Fibroblast of peridontal ligament (primary cell): ENCODE measurements around the gene OSBP2.
"Not testable (repeated sequence)": the region's sequence is repeated elsewhere in the genome, so short reads cannot be mapped to it uniquely, and the experiment has no call there.

Source experiments
- DNase-seq: peaks from one replicate; pipeline ENCODE4 v3.0.0-alpha.2; 2010; ENCODE audit errors: extremely low read depth

Gene OSBP2

GRCh38 chr22:30717952-30718351 is 23.3 kb downstream of the OSBP2 start:
- no peak for DNase-seq

DNA sequence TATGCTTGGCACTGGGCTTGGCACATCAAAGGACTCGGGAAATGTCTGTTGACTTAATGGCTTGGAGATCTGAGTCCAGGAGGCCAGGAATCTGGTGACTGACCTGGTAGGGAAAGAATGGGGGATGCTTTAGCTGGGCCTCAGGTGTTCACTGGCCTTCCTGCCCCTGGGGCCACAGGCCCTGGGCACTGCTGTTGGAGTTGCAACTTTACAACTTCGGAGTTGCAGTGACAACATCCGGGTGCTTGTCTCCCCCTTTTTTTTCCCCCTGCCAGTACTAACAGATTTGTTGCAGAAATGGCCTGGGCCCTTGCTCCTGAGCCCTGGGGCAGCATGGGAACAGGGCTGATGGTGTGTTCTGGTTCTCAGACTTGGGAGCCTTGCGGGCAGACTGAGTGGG is 23.8 kb downstream of the OSBP2 start:
- DNase-seq, result no peak

DNA sequence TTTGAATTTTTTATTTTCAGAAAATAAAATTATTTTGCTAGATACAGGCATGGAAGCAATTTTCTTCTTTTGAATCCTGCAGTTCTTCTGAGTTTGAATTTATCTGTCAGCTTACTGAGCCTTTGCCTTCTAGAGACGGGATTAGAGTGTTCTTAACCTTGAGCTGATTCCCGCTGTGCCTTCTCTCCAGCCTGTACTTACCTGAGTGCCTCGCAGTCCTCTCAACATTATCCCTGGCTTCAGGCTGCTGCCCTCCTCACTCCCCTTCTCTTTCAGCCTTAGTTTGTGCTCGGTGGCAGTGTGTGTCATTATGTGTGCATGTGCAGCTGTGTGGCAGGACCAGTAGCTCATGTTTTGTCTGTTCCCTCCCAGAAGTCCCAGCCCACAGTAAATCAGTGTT is 24.3 kb downstream of the OSBP2 start:
- DNase-seq, result no peak

GRCh38 chr22:30720263-30720837 is 25.7 kb downstream of the OSBP2 start:
- DNase-seq, result no peak

- no peak for DNase-seq
Measured at GRCh38 chr22:30721741-30722140, 27.1 kb downstream of the OSBP2 start.

DNA sequence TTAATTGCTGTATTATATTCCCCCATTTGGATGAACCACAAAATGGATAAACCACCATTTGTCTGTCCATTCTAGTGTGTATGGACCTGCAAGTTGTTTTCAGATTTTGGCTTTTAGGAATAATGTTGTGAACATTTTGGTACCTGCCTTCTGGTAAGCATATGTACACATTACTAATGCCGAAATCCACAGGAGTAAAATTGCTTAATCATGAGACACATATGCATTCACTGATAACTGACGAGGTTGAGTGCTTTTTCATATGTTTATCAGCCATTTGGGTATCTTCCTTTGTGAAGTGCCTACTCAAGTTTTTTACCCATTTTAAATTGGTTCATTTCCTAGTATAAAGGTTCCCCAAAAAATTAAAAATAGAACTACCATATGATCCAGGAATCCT is 34.2 kb downstream of the OSBP2 start:
- DNase-seq, result no peak

DNA sequence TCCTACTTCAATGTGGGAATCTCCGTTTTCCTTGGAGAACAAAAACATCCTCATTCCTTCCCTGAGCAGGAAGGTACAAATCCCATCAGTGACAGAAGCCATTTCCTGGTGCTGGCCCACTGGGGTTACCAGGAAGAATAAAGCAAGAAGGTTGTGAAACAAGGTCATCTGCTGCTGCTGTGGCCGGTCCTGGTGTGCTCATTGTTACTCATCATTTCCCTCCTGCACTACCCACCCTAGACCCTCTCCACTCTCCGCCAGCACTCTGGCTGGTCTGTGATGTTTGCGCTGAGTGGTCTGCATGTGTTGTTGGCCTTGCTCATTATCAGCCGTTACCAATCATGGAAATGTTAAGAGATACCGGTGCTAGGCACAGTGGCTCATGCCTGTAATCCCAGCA is 37.0 kb downstream of the OSBP2 start:
- no peak for DNase-seq

GRCh38 chr22:30732426-30732825 is 37.8 kb downstream of the OSBP2 start:
- DNase-seq, result no peak

GRCh38 chr22:30733181-30733631 is 38.5 kb downstream of the OSBP2 start:
- peak; percentile 37 for DNase-seq

GRCh38 chr22:30740007-30740406 is 45.3 kb downstream of the OSBP2 start:
- not testable (repeated sequence) for DNase-seq

DNA sequence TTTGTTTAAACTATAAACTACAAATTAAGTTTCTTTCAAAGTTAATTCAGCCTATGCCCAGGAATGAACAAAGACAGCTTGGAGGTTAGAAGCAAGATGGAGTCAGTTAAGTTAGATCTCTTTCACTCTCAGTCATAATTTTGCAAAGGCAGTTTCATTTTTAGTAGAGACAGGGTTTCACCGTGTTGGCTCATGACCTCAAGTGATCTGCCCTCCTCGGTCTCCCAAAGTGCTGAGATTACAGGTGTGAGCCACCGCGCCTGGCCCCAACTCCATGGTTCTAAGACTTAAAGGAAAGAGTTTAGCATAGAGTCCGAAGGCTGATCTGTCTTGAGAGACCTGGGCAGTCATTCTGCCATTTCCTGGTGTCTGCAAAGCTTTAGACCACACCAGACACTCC is 45.8 kb downstream of the OSBP2 start:
- not testable (repeated sequence) for DNase-seq

- DNase-seq, result no peak
Measured at GRCh38 chr22:30742291-30743256, 47.9 kb downstream of the OSBP2 start.

DNA sequence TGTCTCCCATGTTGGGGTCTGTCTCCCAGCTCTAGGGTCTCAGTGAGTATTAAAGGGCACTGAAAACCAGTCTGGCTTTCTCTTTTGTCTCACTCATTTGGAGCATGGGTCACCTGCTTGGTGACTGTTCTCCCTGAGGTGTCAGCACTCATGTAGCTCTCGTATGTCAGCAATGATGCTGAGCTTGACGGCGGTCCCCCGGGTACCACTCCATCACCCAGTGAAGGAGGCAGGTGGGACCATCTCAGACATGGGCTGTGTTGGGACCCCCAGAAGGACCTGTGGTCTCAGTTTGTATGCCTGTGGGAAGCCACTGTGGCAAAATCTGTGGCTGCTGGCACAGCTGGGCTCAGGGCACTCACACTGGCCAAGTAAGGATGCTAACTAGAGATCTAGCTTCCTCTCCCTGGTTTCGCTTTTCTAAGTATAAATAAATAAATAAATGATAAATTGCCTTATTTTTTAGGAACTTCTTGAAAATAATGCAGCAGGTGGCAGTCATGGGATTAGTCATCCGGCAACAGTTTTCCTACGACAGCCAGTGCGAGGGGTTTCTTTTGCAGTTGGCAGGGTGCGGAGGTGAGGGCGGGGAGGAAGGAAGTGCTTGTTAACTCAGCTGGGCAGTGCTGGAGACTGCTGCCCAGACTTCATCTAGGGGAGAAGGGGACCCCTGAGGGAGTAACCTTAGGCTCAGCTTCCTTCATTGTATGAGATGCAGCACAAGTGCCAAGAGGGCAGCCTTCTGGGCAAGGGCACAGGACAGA is 48.8 kb downstream of the OSBP2 start:
- DNase-seq, result no peak

DNA sequence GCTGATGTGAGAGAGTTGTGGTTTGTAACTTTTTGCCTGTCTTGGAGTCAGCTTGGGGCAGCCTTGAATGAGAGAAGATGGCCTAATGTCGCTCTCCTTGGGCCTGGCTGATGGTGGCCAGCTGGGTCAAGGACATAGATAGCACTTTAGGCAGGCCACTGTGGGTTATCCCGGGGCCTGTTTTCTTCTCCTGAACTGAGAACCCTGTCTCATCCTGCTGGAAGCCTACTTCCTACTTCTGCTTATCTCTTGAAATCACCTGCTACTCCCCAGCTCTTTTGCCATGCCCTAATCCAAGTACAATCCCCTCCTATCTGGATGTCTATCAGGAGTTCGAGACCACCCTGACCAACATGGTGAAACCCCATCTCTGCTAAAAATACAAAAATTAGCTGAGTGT is 49.5 kb downstream of the OSBP2 start:
- DNase-seq, result no peak

DNA sequence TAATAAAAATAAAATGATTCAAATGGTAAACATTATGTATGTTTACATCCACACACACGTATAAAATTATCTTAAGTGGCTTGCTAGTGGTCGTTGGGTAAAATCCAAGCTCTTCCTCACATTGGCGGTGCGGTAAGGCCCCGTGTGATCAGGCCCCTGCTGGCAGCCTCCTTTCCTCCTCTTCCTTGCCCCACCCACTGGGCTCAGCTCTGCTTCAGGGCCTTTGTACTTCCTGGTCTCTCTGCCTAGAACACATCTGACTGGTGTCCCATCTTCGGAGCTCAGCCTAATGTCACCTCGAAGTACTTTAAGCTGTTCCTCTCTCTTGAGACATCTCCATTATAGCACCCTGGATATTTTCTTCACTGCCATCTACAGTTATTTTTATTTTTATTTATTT is 52.8 kb downstream of the OSBP2 start:
- no peak for DNase-seq

GRCh38 chr22:30749272-30749671 is 54.6 kb downstream of the OSBP2 start:
- DNase-seq, result no peak

DNA sequence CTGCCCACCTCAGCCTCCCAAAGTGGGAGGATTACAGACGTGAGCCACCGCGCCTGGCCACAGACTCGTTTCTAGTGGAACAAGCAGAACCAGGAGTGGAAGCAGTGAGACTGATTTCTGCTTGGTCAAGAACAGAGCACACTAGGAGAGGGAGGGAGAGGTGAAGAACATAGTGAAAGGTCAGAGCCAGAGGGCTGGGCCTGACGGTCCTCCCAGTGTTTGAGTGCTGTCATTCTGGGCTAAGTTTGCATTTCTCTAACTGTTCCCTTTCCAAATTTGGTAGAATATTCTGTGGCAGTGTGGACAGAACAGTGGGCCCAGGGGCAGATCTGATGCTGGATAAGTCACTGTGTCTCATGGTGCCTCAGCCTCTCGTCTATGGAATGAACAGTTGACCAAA is 55.2 kb downstream of the OSBP2 start:
- no peak for DNase-seq

DNA sequence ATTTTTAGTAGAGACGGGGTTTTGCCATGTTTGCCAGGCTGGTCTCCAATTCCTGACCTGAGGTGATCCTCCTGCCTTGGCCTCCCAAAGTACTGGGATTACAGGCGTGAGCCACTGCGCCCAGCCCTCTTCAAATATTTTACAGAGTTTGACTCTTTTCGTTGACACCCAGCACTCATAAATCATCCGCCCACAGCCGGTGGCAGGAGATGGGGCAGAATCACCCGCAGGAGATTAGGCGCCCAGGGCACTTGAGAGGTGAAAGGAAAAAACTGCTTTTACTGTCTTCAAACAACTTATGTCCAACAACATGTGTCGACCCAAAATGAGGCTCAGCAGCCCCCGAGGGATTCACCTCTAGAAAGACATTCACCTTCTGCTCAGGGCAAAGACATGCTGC is 56.9 kb downstream of the OSBP2 start:
- DNase-seq, result no peak

GRCh38 chr22:30752771-30753170 is 58.1 kb downstream of the OSBP2 start:
- no peak for DNase-seq

DNA sequence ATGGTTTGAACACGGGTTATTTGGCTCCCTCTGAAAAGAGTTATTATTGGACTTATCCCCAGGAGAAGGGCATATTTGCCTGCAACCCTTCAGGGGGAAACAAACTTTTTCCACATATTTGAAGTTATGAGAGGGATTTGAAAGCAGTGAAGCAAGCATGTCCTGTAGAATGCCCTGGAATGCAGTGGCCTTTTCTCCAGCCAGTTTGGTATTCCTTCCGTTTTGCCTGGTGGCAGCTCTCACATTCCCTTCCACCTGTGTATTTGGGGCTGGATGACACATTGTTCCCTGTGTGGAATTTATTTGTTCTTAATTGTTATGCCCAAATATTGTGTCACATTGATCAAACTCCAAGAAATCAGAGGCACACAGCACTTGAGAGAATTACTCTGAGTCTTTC is 59.0 kb downstream of the OSBP2 start:
- DNase-seq, result no peak

DNA sequence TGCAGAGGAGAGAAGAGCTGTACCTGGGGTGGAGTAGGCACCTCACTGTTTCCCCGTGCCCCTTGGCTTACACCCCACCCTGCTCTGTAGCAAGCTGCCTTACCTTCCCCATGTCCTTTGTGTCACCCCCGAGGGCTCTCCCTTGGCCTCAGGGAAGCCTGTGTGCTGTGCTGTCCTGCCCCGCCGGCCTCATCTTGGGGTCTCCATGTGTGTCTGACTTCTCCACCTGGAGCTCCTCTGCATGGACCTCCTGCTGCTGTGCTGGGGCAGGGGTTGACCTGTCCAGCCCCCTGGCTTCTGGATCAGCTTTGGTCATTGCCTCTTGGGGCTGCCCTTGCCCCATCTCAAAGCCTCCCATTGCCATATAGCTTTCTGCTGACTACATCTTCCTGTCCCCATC is 59.8 kb downstream of the OSBP2 start:
- no peak for DNase-seq

GRCh38 chr22:30754971-30755758 is 60.5 kb downstream of the OSBP2 start:
- DNase-seq, result peak; percentile 91
